Endometrium (tissue), 2 donors: ENCODE measurements around the gene KSR1.

Source experiments
- FAIRE-seq: peaks from 2 replicates; lab custom pipeline; 2012; peaks lifted over from hg19 to GRCh38; lab: Jason Lieb, UNC
- donor health status: control.
- donor health status: control.

Gene KSR1

DNA sequence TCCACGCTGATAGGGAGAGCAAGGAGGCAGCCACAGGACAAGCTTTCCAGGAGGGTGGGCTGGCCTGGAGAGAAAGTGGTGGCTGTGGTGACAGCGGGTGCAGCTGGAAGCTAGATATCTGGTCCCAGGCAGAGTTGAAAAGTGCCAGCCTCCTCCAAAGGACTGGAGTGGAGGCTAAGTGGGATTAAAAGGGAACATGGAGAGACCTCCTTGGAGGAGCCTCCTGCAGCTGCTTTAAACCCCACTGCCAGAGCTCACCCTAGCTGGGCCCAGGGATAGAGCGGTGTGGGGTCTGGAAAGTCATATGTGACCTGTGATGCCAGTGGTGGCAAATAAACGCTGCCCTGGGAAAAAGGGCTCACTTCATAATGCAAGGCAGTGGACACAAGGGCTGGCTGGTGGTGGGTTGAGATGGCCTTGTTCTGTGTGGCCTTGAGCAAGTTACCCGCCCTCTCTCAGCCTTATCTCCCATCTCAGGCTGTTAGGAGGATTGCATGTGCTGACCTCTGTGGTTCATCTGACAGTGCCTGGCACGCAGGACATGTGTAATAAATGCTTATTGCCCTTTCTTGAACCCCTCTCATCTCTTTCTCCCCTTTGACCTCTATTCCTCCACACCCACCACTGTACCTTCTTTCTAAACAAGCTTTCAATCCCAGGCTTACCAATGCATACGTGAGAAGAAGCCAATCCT lies 113.8 kb downstream of the KSR1 start:
- no peak for FAIRE-seq

DNA sequence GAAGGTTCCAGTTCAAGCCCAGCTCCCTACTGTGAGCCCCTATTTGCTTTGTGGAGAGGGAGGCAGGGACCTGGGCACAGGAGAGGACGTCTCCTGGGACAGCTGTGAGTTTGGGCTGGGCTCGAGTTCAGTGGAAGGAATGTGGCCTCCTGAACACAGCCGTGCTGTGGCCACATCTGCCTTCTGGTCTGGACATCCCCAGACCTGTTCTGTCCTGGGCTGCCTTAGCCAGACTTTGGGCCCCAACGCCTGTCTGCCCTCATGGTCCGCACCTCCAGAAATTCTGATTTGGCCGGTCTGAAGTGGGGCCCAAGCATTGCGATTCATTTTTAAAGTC lies 114.3 kb downstream of the KSR1 start:
- FAIRE-seq: no peak

DNA sequence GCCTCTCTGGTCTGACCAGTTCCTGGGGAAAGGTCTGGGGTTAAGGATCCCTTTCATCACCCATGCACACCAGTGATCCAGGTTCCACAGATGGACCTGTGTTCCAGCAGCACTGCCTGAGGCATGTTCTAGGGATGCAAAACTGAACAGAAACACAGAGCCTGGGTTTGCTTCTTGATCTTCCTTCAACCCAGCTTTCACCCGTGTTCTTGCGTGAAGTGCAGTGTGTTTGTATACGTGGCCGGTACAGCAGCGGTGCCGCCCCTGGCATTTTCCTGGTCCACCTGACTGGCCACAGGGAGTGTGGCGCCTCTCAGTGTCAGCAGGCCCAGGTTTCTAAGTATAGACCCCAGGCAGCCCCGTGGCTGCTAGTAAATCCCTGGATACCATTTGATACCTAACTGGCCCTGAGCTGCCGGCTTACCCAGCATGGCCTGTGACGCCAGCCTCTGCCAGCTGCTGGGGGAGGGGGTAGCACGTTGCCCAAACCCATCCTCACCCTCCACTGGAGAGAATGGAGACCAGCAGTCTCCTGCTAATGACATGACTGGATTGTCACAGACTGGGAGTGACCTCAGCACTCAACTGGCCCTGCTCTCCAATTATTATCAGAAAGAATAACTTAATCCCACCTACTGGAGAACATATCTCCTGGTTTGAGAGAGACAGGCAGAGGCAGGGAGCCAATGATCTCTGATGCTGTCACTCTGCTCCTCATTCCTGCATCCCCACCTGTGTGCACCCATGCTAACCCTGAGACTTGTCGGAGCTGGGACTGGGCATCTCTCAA lies 115.5 kb downstream of the KSR1 start:
- no peak for FAIRE-seq

DNA sequence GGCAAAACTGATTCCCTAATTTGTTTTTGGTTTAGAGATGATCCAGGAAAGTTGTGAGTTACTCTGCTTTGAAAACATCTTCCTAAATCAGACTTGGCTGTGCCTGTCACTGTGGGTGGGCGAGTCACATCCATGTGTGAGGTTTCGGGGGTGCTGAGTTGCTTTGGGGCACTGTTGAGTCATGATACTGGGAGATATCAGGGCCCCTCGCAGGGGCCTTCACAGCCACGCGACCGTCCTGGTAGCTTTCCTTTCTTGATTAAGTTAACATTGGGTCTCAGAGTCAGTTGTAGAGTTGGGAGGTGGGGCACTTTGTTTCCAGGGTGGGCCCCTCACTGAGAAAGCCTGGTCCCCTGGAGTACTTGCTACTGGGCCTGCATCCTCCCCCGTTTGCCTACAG lies 116.4 kb downstream of the KSR1 start:
- no peak for FAIRE-seq

DNA sequence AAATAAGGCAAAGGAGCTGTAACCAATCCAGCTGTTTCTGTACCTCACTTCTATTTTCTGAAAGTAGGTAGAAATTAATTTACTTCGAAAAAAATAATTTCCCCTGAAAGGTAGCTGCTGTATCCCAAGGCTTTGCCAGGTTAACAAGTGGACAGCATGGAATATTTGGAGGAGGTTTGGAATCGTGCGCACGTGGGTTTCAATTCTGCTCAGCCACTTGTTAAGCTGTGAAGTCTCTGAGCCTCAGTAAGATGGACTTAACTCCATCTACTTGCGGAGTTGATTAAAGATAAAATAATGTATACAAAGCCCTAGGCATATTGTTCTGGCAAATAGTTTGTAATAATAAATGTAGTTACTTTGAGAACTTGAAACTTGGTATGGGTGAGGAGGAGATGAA lies 117.3 kb downstream of the KSR1 start:
- FAIRE-seq: no peak

DNA sequence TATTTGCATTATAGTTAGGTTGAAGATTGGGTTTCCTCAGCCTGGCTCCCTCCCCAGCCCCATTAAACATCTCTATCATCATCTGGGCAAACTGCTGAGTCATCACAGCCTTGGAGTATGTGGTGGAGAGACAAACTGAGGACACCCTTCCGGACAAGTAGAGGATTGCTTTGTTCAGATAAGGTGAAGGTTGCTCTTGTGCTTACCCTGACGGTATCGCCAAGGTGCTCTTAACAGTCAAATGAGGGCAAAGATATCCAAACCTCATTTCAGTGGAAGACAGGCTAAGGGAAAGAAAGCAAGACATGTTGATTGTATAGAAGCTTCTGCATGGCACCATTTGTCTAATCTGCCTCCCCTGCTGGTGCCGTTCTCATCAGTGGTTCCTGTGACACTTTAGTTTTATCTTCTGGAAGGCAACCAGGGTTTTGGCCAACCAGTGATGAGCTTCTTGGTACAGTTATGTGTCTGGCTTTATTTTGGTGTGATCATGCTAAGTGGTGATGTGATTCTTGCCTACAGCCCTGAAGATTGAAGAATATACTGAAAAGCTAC lies 117.8 kb downstream of the KSR1 start:
- no peak for FAIRE-seq

DNA sequence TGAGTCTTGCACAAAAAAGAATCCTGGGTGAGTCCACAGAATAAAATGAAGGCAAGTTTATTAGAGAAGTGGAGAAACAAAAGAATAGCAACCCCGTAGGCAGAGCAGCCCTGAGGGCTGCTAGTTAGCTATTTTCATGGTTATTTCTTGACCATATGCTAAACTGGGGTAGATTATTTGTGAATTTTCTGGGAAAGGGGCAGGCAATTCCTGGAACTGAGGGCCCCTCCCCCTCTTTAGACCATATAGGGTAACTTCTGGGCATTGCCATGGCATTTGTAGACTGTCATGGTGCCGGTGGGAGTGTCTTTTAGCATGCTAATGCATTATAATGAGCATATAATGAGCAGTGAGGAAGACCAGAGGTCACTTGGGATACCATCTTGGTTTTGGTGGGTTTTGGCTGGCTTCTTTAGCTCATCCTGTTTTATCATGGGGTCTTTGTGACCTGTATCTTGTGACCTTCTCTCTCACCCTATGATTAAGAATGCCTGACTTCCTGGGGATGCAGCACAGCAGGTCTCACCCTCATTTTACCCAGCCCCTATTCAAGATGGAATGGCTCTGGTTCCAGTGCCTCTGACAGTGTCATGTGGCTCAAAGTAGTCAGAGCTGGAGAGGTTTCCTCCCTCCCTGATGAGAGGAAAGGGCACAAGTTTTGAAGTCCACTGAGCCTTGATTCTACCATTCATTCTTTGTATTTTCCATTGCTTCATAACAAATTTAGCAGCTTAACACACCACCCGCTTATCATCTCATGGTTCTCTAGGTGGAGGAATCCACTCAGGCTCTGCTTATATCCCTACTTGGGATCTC lies 119.1 kb downstream of the KSR1 start:
- FAIRE-seq: no peak

DNA sequence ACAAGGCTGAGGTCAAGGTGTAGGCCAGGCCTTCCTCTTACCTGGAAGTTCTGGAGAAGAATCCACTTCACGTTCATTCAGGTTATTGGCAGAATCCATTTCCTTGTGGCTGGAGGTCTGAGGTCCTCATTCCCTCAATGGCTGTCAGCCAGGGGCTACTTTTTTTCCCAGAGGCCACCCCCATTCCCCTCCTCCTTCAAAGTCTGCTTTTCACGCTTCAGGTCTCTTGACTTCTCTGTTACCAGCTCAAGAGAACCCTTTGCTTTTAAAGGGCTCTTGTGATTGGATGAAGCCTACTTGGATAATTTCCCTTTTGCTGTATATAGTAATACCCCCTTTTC lies 119.6 kb downstream of the KSR1 start:
- FAIRE-seq: no peak

DNA sequence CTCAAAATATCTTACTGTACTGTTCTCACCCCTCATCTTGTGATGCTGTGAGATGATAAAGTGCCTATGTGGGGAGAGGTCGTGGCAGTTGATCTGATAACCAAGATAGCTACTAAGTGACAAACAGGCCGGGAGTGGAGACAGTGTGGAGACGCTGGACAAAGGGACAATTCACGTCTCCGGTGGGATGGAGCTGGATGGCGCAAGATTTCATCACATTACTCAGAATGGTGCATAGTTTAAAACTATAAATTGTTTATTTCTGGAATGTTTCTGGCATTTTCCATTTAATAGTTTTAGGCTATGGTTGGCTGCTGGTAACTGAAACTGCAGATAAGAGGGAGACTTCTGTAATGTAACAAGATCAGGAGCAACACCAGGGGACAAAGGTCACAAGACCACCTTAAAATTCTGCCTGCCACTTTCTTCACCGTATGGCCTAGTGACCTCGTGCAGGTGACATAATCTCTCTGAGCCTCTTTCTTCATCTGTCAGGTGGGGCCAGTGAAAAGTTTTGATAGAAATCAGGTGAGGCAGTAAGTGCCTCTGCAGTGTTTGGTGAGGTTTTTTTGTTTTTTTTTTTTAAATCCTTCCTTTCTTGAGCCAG lies 120.3 kb downstream of the KSR1 start:
- FAIRE-seq: no peak

DNA sequence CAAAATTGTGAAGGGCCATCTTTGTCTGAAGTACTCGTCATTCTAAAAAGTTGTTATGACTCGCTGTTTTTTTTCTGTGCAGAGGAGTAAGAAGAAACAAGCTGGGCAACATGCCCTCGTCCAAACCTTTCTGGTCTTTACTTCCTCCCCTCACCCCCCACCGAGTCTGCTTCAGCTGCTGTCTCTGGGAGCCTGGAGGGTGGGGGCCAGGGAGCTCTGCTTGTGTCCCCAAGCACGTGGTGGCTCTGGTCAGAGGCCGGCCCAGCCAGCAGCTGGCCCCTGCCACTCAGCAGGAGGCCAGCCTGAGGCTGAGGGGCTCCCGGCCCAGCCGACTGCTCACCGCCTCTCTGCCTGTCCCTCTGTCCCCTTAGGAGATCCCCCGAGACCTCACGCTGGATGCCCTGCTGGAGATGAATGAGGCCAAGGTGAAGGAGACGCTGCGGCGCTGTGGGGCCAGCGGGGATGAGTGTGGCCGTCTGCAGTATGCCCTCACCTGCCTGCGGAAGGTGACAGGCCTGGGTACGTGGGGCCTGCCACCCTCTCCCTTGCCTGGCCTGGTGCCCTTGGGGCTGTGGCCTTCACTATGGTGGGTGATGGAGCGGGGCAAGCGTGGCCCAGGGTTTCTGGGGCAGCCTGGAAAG lies 121.0 kb downstream of the KSR1 start:
- no peak for FAIRE-seq

DNA sequence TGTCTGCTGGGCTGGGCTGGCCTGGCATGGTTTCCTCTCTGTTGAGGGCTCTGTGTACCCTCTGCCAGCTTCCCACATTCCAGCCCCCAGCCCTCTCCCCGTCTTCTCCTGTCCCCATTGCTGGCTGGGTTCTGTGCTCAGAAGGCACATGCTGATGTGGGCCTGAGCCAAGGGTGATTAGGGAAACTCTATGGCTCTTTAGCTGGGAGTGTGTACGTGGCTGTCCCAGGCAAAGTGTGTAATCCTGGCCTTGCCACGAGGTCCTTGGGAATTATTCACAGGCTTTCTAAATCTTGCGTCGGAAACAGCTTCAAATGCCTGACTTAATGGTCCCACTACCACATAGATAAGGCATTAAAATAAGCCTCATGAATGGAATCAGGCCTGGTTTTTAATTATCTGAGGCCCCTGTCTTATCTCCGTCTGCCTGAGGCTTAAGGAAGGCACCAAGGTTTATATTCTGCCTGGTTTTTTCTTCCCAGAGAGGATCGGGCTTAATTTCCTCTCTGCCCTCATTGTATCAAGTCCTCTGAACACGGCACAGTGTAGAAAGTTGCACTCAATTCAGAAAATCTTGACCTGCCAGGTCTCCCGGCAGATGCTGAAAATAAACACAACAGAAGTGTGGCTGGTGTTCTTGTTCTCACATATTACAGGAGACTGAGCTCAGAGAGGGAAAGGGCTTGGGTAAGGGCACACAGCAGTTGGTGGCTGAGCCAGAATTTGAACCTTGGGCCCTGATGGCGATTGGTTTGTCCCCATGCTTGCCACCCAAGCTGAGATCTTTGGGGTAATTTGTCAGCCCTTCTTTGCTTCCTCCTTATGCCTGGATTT lies 121.9 kb downstream of the KSR1 start:
- no peak for FAIRE-seq

DNA sequence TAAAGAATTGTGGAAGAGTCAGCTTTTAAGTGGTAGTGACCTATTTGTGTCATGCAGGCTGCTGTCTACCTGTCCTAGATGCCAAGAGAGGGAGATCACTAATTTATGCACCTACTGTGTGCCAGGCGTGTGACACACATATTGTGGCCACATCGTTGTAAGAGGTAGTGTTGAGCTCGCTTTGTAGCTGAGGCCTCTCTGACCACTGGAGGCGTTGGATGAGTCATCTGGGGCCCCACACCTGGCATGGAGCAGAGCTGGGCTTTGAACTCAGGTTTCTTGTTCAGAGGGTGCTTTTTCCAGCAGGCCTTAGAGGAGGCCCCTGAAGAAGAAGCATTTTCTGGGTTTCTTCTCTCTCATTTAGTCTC lies 122.5 kb downstream of the KSR1 start:
- no peak for FAIRE-seq

DNA sequence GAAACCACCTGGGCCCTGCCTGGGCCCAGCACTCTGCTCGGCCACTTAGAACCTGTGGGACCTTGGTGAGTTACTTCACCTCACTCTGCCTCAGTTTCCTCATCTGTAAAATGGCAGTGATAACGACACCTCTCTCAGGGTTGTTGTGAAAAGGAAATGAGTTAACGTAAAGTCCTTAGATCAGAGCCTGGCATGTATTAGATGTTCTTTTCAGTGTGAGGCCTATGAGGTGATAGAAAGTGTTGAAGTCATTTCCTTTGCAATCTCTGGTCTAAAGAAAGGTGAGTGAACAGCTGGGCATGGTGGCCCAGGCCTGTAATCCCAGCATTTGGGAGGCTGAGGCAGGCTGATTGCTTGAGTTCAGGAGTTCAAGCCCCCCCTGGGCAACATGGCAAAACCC lies 123.1 kb downstream of the KSR1 start:
- no peak for FAIRE-seq

DNA sequence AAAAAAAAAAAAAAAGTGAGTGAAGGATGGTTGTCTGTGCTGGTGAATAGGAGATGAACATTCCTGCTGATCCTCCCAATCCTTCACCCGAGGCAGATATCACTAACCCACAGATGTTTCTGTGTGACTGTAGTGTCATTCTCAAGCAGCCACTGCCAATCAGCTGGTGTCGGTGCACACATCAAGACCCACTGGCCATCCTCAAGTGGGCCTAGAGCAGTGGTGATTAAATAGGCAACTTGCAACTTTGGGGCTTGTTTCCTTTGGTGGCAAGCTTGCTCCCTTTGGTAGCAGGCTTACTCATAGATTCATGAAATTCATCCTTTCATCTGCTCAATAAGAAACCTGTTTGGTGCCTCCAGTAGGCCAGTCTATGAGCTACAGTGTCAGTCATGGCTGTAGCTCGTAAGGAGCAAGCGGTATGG lies 123.7 kb downstream of the KSR1 start:
- FAIRE-seq: no peak

DNA sequence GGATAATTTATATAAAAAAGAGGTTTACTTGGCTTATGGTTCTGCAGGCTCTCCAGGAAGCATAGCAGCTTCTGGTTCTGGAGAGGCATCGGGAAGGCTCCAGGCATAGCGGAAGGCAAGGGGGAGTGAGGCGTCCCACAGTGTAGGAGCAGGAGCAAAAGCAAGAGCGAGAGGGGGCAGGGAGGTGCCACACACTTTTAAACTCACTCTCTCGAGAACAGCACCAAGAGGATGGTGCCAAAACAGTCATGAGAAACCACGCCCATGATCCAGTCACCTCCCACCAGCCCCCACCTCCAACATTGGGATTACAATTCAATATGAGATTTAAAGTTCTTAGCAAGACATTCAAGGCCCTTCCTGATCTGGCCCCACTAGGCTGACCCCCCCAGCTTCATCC lies 124.8 kb downstream of the KSR1 start:
- no peak for FAIRE-seq

DNA sequence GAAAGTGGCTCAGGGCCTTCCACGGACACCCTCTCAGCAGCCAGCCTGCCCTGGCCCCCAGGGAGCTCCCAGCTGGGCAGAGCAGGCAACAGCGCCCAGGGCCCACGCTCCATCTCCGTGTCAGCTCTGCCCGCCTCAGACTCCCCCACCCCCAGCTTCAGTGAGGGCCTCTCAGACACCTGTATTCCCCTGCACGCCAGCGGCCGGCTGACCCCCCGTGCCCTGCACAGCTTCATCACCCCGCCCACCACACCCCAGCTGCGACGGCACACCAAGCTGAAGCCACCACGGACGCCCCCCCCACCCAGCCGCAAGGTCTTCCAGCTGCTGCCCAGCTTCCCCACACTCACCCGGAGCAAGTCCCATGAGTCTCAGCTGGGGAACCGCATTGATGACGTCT lies 126.4 kb downstream of the KSR1 start:
- FAIRE-seq: no peak

DNA sequence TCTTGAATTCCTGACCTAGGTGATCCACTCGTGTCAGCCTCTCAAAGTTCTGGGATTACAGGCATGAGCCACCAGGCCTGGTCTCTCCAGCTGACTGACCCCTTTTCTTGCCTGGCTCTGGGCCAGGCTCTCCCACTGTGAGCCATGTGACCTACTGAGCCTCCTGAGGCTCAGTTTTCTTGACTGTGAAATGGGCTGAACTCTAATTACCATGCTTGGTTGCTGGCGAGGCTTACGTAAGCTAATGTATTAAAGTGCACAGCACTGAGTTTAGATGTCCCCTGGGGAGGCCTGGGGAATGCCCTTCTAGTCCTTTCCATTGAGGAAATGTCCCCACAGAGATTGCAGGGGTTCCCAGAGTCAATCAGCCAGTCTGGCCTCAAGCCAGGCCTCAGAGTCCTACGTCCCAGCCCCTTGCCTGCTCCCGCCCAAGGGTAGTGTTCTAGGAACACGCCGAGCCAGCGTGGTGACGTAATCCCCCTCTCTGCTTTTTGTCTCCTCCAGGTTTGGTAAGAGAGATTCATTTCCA lies 129.0 kb downstream of the KSR1 start:
- FAIRE-seq: no peak

DNA sequence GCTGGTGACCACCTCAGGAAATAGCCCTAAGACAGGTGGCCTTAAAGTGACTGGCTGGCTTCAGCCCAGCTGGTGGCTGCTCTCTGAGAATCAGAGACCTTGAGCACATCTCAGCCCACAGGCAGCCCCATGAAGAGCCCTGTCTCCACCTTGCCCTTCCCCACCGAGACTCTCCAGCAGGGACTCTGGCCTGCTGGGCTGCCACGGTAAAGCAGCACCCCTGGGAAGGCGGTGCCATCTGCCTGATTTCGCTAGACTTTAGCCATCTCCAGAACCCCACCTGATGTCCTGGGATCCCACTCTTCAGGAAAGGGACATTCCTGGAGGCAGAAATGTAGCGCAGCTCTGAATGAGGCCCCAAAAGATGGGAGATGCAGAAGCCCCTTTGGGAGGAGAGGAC lies 129.5 kb downstream of the KSR1 start:
- no peak for FAIRE-seq

DNA sequence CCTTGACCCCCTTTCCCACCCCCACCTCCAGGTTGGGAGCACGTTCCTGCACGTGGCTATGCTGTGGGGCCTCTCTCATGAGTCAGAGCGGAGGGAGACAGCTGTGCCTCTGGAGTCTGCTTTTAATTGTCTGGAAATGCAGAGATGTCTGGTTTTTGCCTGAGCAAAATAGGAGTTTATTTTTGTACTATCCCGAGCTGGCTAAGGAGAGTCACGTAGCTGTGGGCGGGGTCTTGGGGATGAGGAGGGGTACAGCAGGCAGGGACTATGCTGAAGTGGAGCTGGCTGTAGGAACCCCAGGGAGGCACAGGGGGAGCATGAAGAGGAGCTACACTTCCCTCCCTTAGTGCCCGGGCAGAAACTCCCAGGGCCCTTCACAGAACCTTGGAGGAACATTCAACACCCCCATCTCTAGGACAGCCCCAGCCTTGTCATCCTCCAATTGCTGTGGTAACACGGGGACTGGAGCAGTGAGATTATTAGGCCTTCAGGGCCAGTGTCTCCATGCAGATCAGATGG lies 130.0 kb downstream of the KSR1 start:
- no peak for FAIRE-seq

DNA sequence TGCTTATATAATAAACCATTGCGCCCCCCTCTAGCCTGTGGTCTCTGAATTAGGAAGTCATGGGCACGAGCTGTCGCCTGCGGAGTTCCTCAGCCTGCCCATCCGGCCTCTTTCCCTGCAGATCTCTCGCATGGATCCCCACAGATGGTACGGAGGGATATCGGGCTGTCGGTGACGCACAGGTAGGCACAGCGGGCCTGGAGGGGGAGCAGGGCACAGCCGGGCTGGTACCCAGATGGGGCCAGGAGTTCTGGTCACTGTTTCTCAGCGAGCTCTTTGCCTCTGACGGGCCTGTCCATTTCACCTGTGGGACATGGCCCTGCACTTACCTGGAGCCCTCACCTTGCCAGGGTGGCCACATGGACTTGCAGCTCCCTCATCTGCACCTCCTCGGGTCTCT lies 132.1 kb downstream of the KSR1 start:
- FAIRE-seq: no peak

DNA sequence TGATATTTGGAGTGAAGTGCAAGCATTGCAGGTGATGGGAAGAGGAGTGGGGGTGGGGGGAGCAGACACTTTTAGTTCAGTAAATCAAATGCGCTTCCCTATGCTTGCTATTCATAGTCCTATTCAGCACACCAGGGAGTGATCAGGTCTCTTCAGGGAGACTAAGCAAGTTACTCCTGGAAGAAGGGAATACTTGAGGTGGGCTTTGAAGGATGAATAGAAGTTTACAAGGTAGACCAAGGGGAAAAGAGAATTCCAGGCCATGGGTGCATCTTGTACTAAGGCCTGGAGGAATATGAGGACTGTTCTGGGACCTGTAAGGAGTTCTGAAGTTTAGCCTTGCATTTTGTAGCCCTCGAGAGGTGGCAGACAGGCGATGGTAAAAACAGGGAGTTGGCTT lies 134.6 kb downstream of the KSR1 start:
- no peak for FAIRE-seq
